Smooth muscle cell (in vitro differentiated cells): Measurements from ENCODE around the gene SEMA3E. TPM values are rescaled to one million over a fixed set of nuclear protein-coding genes. Genes with fewer than 3 reads are reported as not detected.
"Not testable (repeated sequence)": the region's sequence is repeated elsewhere in the genome, so short reads cannot be mapped to it uniquely, and the experiment has no call there.

Experiments
- DNase-seq: peaks from one replicate; lab custom pipeline; 2025; ENCODE audit not compliant: unreplicated experiment; lab: John Stamatoyannopoulos, UW
- H2AFZ ChIP-seq: fragments of 200-600 bp; sonication (generic); 2 replicates; pipeline ENCODE4 v1.6.0; 2016; ENCODE audit warnings: antibody characterized with exemption, low read depth, mild to moderate bottlenecking
- H3F3A ChIP-seq: fragments of 200-600 bp; sonication (generic); 2 replicates; pipeline ENCODE4 v1.6.0; 2017; ENCODE audit warnings: antibody characterized with exemption, low read depth
- H3K27ac ChIP-seq: fragments of 200-600 bp; sonication (generic); 2 replicates; pipeline ENCODE4 v1.5.1; 2016; ENCODE audit warnings: low read depth, mild to moderate bottlenecking
- H3K27me3 ChIP-seq: fragments of 200-600 bp; sonication (generic); 2 replicates; pipeline ENCODE4 v1.6.1; 2016; ENCODE audit warnings: low read depth, mild to moderate bottlenecking
- H3K36me3 ChIP-seq: fragments of 200-600 bp; sonication (generic); 2 replicates; pipeline ENCODE4 v1.5.1; 2016; ENCODE audit warnings: low read depth
- H3K4me1 ChIP-seq: fragments of 200-600 bp; sonication (generic); 2 replicates; pipeline ENCODE4 v1.5.1; 2016; ENCODE audit warnings: low read depth
- H3K4me2 ChIP-seq: fragments of 200-600 bp; sonication (generic); 2 replicates; pipeline ENCODE4 v1.6.0; 2016; ENCODE audit warnings: mild to moderate bottlenecking
- H3K4me3 ChIP-seq: fragments of 200-600 bp; sonication (generic); 2 replicates; pipeline ENCODE4 v1.5.1; 2016; ENCODE audit warnings: mild to moderate bottlenecking
- H3K79me2 ChIP-seq: fragments of 200-600 bp; sonication (generic); 2 replicates; pipeline ENCODE4 v1.6.0; 2016; ENCODE audit warnings: low read depth, mild to moderate bottlenecking
- H3K9ac ChIP-seq: fragments of 200-600 bp; sonication (generic); 2 replicates; pipeline ENCODE4 v1.6.0; 2016; ENCODE audit warnings: low read depth
- H3K9me3 ChIP-seq: fragments of 200-600 bp; sonication (generic); replicated peaks from 2 replicates; pipeline ENCODE4 v1.5.1; 2016; ENCODE audit warnings: low read depth
- H4K20me1 ChIP-seq: fragments of 200-600 bp; sonication (generic); 2 replicates; pipeline ENCODE4 v1.6.0; 2016; ENCODE audit warnings: low read depth
- WGBS: methylation state at CpG from one replicate; pipeline ENCODE4 v1.1.7; 2016; ENCODE audit warnings: low lambda C conversion rate; 5-methylcytosine and 5-hydroxymethylcytosine counted together
- polyA plus RNA-seq: library from polyadenylated mRNA; unstranded; fragments of >200 nt; fragmentation: Nextera tagmentation; extraction: Ambion mirVana; gene quantifications from 2 replicates; pipeline ENCODE4 v1.2.1, GENCODE V29; 2016
- total RNA-seq: library from RNA; depleted of rRNA; stranded (reverse); fragments of >200 nt; gene quantifications from 2 replicates; pipeline ENCODE4 v1.2.3, GENCODE V29; 2014
- TF ChIP-seq, protein P1 (sequence below): fragments of 200-600 bp; sonication (generic); IDR thresholded peaks from 2 replicates; pipeline ENCODE4 v1.5.1; 2017; ENCODE audit warnings: borderline replicate concordance, mild to moderate bottlenecking, antibody characterized with exemption; ENCODE audit not compliant: insufficient read depth, poor library complexity, severe bottlenecking

The SEMA3E gene
- total and polyA plus RNA-seq, 2 experiments from 2014 or later: 0.45 to 0.66 TPM

DNA sequence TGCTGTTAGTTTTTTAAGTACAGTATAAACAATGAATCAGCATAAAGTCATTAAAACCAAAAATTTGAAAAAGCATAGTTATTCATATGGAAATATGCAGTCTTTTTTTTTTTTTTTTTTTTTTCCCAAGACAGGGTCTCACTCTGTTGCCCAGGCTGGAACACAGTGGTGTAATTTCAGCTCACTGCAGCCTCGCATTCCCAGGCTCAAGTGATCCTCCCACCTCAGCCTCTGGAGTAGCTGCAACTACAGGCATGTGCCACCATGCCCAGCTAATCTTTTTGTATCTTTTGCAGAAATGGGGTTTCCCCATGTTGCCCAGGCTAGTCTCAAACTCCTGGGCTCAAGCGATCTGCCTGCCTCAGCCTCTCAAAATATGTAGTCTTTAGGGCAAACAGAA is 182.0 kb downstream of the SEMA3E start:
- 88% methylated on average over 2 of the region's 2 CpGs for WGBS
- Histone ChIP-seq H3K36me3 (no peaks in the 10 kb centered on the region), H3K4me3 (no peak overlapping the region), H3K9me3 (no peaks in the 10 kb centered on the region), H3K9ac (no peak overlapping the region), H4K20me1 (no peaks in the 10 kb centered on the region), H3K79me2 (no peaks in the 10 kb centered on the region), H3K4me1 (peaks cover 11% of the 10 kb centered on the region), H2AFZ (no peak overlapping the region), H3K4me2 (no peak overlapping the region), H3F3A (no peaks in the 10 kb centered on the region), H3K27me3 (no peaks in the 10 kb centered on the region), H3K27ac (no peak overlapping the region)
- TF ChIP-seq, protein P1, sequence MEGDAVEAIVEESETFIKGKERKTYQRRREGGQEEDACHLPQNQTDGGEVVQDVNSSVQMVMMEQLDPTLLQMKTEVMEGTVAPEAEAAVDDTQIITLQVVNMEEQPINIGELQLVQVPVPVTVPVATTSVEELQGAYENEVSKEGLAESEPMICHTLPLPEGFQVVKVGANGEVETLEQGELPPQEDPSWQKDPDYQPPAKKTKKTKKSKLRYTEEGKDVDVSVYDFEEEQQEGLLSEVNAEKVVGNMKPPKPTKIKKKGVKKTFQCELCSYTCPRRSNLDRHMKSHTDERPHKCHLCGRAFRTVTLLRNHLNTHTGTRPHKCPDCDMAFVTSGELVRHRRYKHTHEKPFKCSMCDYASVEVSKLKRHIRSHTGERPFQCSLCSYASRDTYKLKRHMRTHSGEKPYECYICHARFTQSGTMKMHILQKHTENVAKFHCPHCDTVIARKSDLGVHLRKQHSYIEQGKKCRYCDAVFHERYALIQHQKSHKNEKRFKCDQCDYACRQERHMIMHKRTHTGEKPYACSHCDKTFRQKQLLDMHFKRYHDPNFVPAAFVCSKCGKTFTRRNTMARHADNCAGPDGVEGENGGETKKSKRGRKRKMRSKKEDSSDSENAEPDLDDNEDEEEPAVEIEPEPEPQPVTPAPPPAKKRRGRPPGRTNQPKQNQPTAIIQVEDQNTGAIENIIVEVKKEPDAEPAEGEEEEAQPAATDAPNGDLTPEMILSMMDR: no peak
- DNase-seq: no peak

DNA sequence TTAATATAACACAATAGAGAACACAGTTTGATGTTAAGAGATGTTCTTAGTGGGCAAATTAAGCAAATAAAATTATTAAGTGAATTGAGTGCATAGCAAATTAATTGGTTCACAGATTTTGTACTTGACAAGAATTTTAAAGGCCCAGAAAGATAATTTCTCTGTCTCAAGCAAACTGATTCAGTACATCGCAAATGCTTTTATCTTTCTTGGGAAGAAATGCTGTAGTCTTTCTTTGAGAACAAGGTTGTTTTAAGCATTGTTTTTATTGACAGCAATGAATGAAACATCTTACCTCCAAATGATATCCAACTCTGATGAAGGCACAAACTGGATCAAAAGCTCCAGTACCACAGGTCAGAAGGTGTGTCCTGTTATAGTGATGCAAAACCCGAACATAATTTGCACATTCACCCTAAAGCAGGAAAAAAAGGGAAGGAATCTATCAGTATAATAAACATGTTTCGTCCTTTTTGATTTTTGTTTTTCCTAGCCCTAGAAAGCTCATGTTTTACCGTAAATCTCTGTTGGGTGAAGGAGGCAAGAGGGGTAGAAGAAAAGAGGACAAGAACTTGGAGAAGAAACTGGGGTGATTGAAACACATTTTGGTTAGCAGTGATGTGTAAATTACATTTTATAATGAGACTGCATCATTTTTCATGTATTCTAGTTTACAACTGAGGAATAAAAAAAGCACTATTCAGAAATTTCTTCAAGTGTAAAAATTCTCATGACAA is 182.6 kb downstream of the SEMA3E start:
- DNase-seq: no peak
- Histone ChIP-seq H3K4me3 (no peak overlapping the region), H3K27ac (no peak overlapping the region), H2AFZ (no peak overlapping the region), H3K9ac (no peak overlapping the region), H3F3A (no peaks in the 10 kb centered on the region), H3K4me1 (peaks cover 11% of the 10 kb centered on the region), H3K79me2 (no peaks in the 10 kb centered on the region), H3K4me2 (no peak overlapping the region), H3K27me3 (peaks cover under 1% of the 10 kb centered on the region), H4K20me1 (no peaks in the 10 kb centered on the region), H3K9me3 (no peaks in the 10 kb centered on the region), H3K36me3 (no peaks in the 10 kb centered on the region)
- 83% methylated on average over 4 of the region's 4 CpGs for WGBS
- TF ChIP-seq, protein P1: no peak

DNA sequence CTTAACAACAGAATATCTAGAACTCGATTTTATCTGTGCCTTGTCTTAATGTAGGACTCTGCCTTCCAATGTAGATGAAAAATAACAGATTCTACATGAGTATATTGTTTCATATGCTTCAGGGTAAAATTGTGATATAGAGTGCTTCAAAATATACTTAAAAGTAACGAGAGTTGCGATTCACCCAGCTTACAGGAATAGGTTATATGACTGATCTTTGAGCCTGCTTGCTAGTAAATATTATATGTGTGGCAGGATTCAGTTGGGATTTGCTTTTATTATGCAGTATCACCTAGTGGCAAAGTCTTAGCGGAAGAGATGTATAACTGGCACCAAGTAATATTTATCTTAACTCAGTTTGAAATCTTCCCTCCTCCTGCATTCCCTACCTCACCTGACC is 183.3 kb downstream of the SEMA3E start:
- Histone ChIP-seq H3K27me3 (peaks cover 7% of the 10 kb centered on the region), H3K4me2 (no peak overlapping the region), H3K9ac (no peak overlapping the region), H3K36me3 (no peaks in the 10 kb centered on the region), H3K9me3 (no peaks in the 10 kb centered on the region), H2AFZ (no peak overlapping the region), H3K27ac (no peak overlapping the region), H3K4me1 (peaks cover 11% of the 10 kb centered on the region), H3F3A (no peaks in the 10 kb centered on the region), H3K4me3 (no peak overlapping the region), H3K79me2 (no peaks in the 10 kb centered on the region), H4K20me1 (no peaks in the 10 kb centered on the region)
- DNase-seq: no peak
- TF ChIP-seq, protein P1: no peak
- WGBS: 82% methylated on average over 4 of the region's 4 CpGs

DNA sequence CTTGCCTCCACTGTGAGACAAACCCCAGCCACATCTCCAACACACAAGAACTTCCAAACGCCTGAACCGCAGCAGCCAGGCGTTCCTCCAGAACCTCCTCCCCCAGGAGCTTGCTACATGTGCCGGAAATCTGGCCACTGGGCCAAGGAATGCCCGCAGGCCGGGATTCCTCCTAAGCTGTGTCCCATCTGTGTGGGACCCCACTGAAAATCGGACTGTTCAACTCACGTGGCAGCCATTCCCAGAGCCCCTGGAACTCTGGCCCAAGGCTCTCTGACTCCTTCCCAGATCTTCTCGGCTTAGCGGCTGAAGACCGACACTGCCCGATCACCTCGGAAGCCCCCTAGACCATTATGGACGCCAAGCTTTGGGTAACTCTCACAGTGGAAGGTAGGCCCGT is 187.1 kb downstream of the SEMA3E start:
- H3K79me2 ChIP-seq, H3K36me3 ChIP-seq, H3K27ac ChIP-seq, H3K9ac ChIP-seq, DNase-seq, H3K9me3 ChIP-seq, H3K4me2 ChIP-seq, H3K4me3 ChIP-seq, H2AFZ ChIP-seq, H4K20me1 ChIP-seq, H3F3A ChIP-seq: not testable (repeated sequence)
- 29% methylated on average over 15 of the region's 15 CpGs for WGBS
- H3K4me1 ChIP-seq: peaks cover 14% of the 10 kb centered on the region
- H3K27me3 ChIP-seq: peaks cover 25% of the 10 kb centered on the region

DNA sequence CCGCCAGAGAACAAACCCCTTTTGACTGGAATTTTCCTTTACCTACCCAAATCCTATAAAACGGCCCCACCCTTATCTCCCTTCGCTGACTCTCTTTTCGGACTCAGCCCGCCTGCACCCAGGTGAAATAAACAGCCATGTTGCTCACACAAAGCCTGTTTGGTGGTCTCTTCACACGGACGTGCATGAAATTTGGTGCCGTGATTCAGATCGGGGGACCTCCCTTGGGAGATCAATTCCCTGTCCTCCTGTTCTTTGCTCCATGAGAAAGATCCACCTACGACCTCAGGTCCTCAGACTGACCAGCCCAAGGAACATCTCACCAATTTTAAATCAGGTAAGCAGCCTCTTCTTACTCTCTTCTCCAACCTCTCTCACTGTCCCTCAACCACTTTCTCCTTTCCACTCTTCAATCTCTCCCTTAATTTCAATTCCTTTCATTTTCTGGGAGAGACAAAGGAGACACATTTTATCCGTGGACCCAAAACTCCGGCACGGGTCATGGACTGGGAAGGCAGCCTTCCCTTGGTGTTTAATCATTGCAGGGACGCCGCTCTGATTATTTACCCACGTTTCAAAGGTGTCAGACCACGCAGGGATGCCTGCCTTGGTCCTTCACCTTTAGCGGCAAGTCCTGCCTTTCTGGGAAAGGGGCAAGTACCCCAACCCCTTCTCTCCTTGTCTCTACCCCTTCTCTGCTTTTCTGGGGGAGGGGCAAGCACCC is 188.8 kb downstream of the SEMA3E start:
- not testable (repeated sequence) for H3K27ac ChIP-seq, H3K79me2 ChIP-seq, H3K36me3 ChIP-seq, H2AFZ ChIP-seq, H3K9ac ChIP-seq, H3F3A ChIP-seq, H3K4me3 ChIP-seq, H4K20me1 ChIP-seq, DNase-seq, H3K4me2 ChIP-seq, H3K9me3 ChIP-seq
- H3K4me1 ChIP-seq: peaks cover 14% of the 10 kb centered on the region
- 14% methylated on average over 18 of the region's 18 CpGs for WGBS
- H3K27me3 ChIP-seq: peaks cover 25% of the 10 kb centered on the region
